ENCODE measurements around the gene DDR1.

- TF ChIP-seq EZH2 (IDR thresholded peaks at IDR 0.05; ENCODE audit: borderline replicate concordance, insufficient read depth, low read length, poor library complexity, severe bottlenecking) (no peak), CTCF (IDR thresholded peaks at IDR 0.05; ENCODE audit: poor library complexity, severe bottlenecking) (no peak)
Observed at GRCh38 chr6:30900863-30901417, 16.6 kb downstream of the DDR1 start.
